Skeletal muscle satellite cell (primary cell): ENCODE results near the gene CUL7. TPM values are rescaled to one million over a fixed set of nuclear protein-coding genes. Genes with fewer than 3 reads are reported as not detected.

Experiments
- H3K27me3 ChIP-seq: 2 replicates; pipeline ENCODE4 v1.7.0; 2013; ENCODE audit warnings: low read length; ENCODE audit not compliant: control insufficient read depth, insufficient read depth
- H3K36me3 ChIP-seq: 2 replicates; pipeline ENCODE4 v1.7.0; 2013; ENCODE audit warnings: mild to moderate bottlenecking, control low read depth, low read length; ENCODE audit not compliant: insufficient read depth
- H3K4me1 ChIP-seq: 2 replicates; pipeline ENCODE4 v1.7.0; 2013; ENCODE audit warnings: low read length; ENCODE audit not compliant: control insufficient read depth, insufficient read depth
- H3K4me2 ChIP-seq: 2 replicates; pipeline ENCODE4 v1.7.0; 2013; ENCODE audit warnings: mild to moderate bottlenecking, low read length
- H3K4me3 ChIP-seq: 2 replicates; pipeline ENCODE4 v1.7.0; 2013; ENCODE audit warnings: low read length
- H3K9ac ChIP-seq: 2 replicates; pipeline ENCODE4 v1.7.0; 2013; ENCODE audit warnings: mild to moderate bottlenecking, low read depth, low read length, moderate library complexity
- H3K9me3 ChIP-seq: replicated peaks from 2 replicates; pipeline ENCODE4 v1.7.0; 2013; ENCODE audit warnings: mild to moderate bottlenecking, control low read depth, low read length
- total RNA-seq: library from RNA; depleted of rRNA; stranded (reverse); fragments of >200 nt; gene quantifications from 2 replicates; pipeline ENCODE4 v1.2.3, GENCODE V29; 2012; rRNA removed

CUL7 gene
- 29.7 and 36.5 TPM in 2 replicates for total RNA-seq

- peaks cover 40% of the 10 kb centered on the region for H3K36me3 ChIP-seq
Measured at GRCh38 chr6:43053545-43054205, at the start of gene CUL7. TSS of gene CUL7 (minus strand) at chr6:43053851. CDS start at chr6:43052788, 1,063 bp downstream.

GRCh38 chr6:43101497-43101896 lies 47.8 kb upstream of the CUL7 start:
- Histone ChIP-seq H3K4me1 (peaks cover 16% of the 10 kb centered on the region), H3K9ac (no peak overlapping the region), H3K27me3 (no peaks in the 10 kb centered on the region), H3K4me3 (no peak overlapping the region), H3K4me2 (no peak overlapping the region), H3K36me3 (no peaks in the 10 kb centered on the region), H3K9me3 (no peaks in the 10 kb centered on the region)

More at GRCh38 chr6:43053545-43054205, at the start of gene CUL7:
- Histone ChIP-seq H3K27me3 (no peaks in the 10 kb centered on the region), H3K4me2 (peak within 1 kb of the TSS; percentile 96), H3K4me3 (peak within 1 kb of the TSS; percentile 80), H3K9ac (peak within 1 kb of the TSS; percentile 97), H3K4me1 (peaks cover 41% of the 10 kb centered on the region), H3K9me3 (no peaks in the 10 kb centered on the region)

- Histone ChIP-seq H3K27me3 (no peaks in the 10 kb centered on the region), H3K4me2 (no peak overlapping the region), H3K9ac (no peak overlapping the region), H3K4me3 (no peak overlapping the region), H3K36me3 (no peaks in the 10 kb centered on the region), H3K9me3 (no peaks in the 10 kb centered on the region), H3K4me1 (peaks cover 35% of the 10 kb centered on the region)
Measured at GRCh38 chr6:43097502-43097901, 43.9 kb upstream of the CUL7 start.

- H3K9ac ChIP-seq: no peak overlapping the region
- H3K27me3 ChIP-seq: no peaks in the 10 kb centered on the region
- peak overlapping the region; percentile 72 for H3K4me2 ChIP-seq
- H3K36me3 ChIP-seq: no peaks in the 10 kb centered on the region
- H3K9me3 ChIP-seq: no peaks in the 10 kb centered on the region
- no peak overlapping the region for H3K4me3 ChIP-seq
- peaks cover 35% of the 10 kb centered on the region for H3K4me1 ChIP-seq
Measured at GRCh38 chr6:43097098-43097489, 43.4 kb upstream of the CUL7 start.

GRCh38 chr6:43096451-43097097 lies 42.9 kb upstream of the CUL7 start:
- Histone ChIP-seq H3K4me3 (peak overlapping the region; percentile 45), H3K4me1 (peaks cover 35% of the 10 kb centered on the region), H3K36me3 (no peaks in the 10 kb centered on the region), H3K4me2 (peak overlapping the region; percentile 72), H3K9ac (peak overlapping the region; percentile 40), H3K9me3 (no peaks in the 10 kb centered on the region), H3K27me3 (no peaks in the 10 kb centered on the region)

GRCh38 chr6:43095939-43096338 lies 42.3 kb upstream of the CUL7 start:
- no peaks in the 10 kb centered on the region for H3K36me3 ChIP-seq
- no peaks in the 10 kb centered on the region for H3K27me3 ChIP-seq
- H3K9me3 ChIP-seq: no peaks in the 10 kb centered on the region
- peaks cover 35% of the 10 kb centered on the region for H3K4me1 ChIP-seq
- peak overlapping the region; percentile 45 for H3K4me3 ChIP-seq
- peak overlapping the region; percentile 40 for H3K9ac ChIP-seq
- peak overlapping the region; percentile 72 for H3K4me2 ChIP-seq

GRCh38 chr6:43093436-43094289 lies 40.0 kb upstream of the CUL7 start:
- peaks cover 50% of the 10 kb centered on the region for H3K4me1 ChIP-seq
- no peaks in the 10 kb centered on the region for H3K9me3 ChIP-seq
- peak overlapping the region; percentile 59 for H3K9ac ChIP-seq
- no peaks in the 10 kb centered on the region for H3K27me3 ChIP-seq
- no peaks in the 10 kb centered on the region for H3K36me3 ChIP-seq
- H3K4me3 ChIP-seq: peak overlapping the region; percentile 61
- peak overlapping the region; percentile 81 for H3K4me2 ChIP-seq

- Histone ChIP-seq H3K4me2 (no peak overlapping the region), H3K36me3 (no peaks in the 10 kb centered on the region), H3K4me3 (no peak overlapping the region), H3K4me1 (peaks cover 46% of the 10 kb centered on the region), H3K9ac (peak overlapping the region; percentile 59), H3K27me3 (no peaks in the 10 kb centered on the region), H3K9me3 (no peaks in the 10 kb centered on the region)
Measured at GRCh38 chr6:43092635-43093034, 39.0 kb upstream of the CUL7 start.

GRCh38 chr6:43091436-43091991 lies 37.9 kb upstream of the CUL7 start:
- Histone ChIP-seq H3K4me3 (no peak overlapping the region), H3K4me1 (peaks cover 35% of the 10 kb centered on the region), H3K27me3 (no peaks in the 10 kb centered on the region), H3K4me2 (no peak overlapping the region), H3K9ac (no peak overlapping the region), H3K36me3 (no peaks in the 10 kb centered on the region), H3K9me3 (no peaks in the 10 kb centered on the region)

- H3K27me3 ChIP-seq: no peaks in the 10 kb centered on the region
- no peaks in the 10 kb centered on the region for H3K9me3 ChIP-seq
- no peak overlapping the region for H3K4me2 ChIP-seq
- no peak overlapping the region for H3K4me3 ChIP-seq
- H3K4me1 ChIP-seq: peaks cover 32% of the 10 kb centered on the region
- no peak overlapping the region for H3K9ac ChIP-seq
- no peaks in the 10 kb centered on the region for H3K36me3 ChIP-seq
Measured at GRCh38 chr6:43091020-43091419, 37.4 kb upstream of the CUL7 start.

GRCh38 chr6:43090559-43090956 lies 36.9 kb upstream of the CUL7 start:
- Histone ChIP-seq H3K9ac (peak overlapping the region; percentile 16), H3K36me3 (no peaks in the 10 kb centered on the region), H3K27me3 (no peaks in the 10 kb centered on the region), H3K4me2 (peak overlapping the region; percentile 49), H3K4me3 (no peak overlapping the region), H3K4me1 (peaks cover 31% of the 10 kb centered on the region), H3K9me3 (no peaks in the 10 kb centered on the region)
